HepG2 (cell line): ENCODE results near the gene CNMD. TPM values are rescaled to one million over a fixed set of nuclear protein-coding genes. Genes with fewer than 3 reads are reported as not detected.

Experiments
- DR1 ChIP-seq: sonication (generic); formaldehyde crosslinking; IDR thresholded peaks from 2 replicates; pipeline ENCODE4 v1.8.0; 2021; ENCODE audit warnings: mild to moderate bottlenecking, missing genetic modification reagents, inconsistent platforms
- ZNF777 ChIP-seq: sonication (generic); formaldehyde crosslinking; IDR thresholded peaks from 2 replicates; pipeline ENCODE4 v1.4.0; 2020; ENCODE audit warnings: missing genetic modification reagents
- polyA plus RNA-seq, 8 experiments: library from polyadenylated mRNA; depleted of rRNA in 3 of 8; stranded (reverse) in 7 of 8; unstranded in 1 of 8; fragments of >200 nt; fragmentation: Illumina TruSeq in 4 of 8; extraction: Trizol in 4 of 8; gene quantifications; 2 replicates each; pipeline versions ENCODE4 v1.2.1 to v1.2.3, GENCODE V29; 2011 to 2016; ENCODE audit warnings: low read depth in 4 of 8, missing spikeins in 1 of 8, mixed read lengths in 1 of 8; ENCODE audit not compliant: insufficient read depth in 1 of 8
- total RNA-seq, 5 experiments: library from RNA; depleted of rRNA; stranded (reverse); fragments of >200 nt; fragmentation: Illumina TruSeq; extraction: Trizol; gene quantifications; 2 replicates each; pipeline ENCODE4 v1.2.3, GENCODE V29; 2016; ENCODE audit warnings: low read depth in 1 of 5
- TF ChIP-seq, protein P1 (sequence below), 2 experiments: sonication (generic) in 1 of 2; formaldehyde crosslinking in 1 of 2; IDR thresholded peaks; 2 replicates each; pipeline versions ENCODE4 v1.4.0 to v1.6.1; 2018 to 2020; ENCODE audit warnings: missing genetic modification reagents in 2 of 2, borderline replicate concordance in 1 of 2, low read depth in 1 of 2, mild to moderate bottlenecking in 1 of 2, missing biosample characterization in 1 of 2
- TF ChIP-seq, protein P2 (sequence below): sonication (generic); formaldehyde crosslinking; IDR thresholded peaks from 2 replicates; pipeline ENCODE4 v1.5.0; 2020; ENCODE audit warnings: mild to moderate bottlenecking, missing genetic modification reagents, moderate library complexity
- TF ChIP-seq, protein P3 (sequence below): IDR thresholded peaks from 2 replicates; pipeline ENCODE4 v1.6.1; 2012; ENCODE audit warnings: low read length, improper control_type of control experiment

The CNMD gene
- total and polyA plus RNA-seq, 2 of the 13 experiments (the other 11 are each of a cell fraction or from before 2014, with no cell fraction given): not detected

DNA sequence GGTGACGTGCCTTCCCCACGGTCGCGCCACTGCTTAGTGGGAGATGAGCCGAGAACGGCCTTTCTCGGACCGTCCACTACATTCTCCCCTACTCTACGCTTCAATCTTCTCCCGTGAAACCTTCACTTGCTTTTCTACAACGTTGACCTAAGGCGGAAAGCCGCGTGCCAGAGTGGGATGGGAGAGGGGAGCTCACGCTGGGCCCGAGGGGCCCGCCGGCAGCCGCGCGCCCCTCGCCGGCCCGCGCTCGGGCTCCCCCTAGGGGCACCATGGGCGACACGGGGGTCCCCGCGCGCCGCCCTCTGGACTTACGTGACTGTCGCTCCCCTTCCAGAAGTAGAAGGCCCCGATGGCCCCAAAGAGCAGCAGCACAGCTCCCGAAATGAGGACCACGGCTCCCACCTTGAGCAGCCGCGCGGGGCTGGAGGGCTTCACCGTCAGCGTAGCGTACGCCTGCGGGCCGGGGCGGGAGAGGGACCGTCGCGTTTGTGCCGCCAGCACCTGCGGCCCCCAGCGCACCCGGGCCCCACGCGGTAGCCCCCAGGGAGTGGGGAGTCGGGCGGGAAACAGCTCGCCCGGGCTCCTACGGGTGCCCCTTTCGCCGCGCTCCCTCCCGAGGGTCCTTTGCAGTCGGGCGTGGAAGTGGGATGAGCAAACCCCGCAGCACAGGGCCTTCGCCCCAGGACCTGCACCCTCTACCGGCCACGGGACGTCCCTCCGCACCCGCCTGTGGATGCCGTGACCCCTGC is 727 bp downstream of the CNMD start (continued):
- TF ChIP-seq, protein P1, sequence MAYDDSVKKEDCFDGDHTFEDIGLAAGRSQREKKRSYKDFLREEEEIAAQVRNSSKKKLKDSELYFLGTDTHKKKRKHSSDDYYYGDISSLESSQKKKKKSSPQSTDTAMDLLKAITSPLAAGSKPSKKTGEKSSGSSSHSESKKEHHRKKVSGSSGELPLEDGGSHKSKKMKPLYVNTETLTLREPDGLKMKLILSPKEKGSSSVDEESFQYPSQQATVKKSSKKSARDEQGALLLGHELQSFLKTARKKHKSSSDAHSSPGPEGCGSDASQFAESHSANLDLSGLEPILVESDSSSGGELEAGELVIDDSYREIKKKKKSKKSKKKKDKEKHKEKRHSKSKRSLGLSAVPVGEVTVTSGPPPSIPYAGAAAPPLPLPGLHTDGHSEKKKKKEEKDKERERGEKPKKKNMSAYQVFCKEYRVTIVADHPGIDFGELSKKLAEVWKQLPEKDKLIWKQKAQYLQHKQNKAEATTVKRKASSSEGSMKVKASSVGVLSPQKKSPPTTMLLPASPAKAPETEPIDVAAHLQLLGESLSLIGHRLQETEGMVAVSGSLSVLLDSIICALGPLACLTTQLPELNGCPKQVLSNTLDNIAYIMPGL (CRISPR knock-in tag; IDR thresholded peaks at IDR 0.05; ENCODE audit: borderline replicate concordance in 1 of 2, low read depth in 1 of 2): peak in 1 of 2 experiments; percentile 30; a peak in 1 of 4 replicates
- TF ChIP-seq, protein P2, sequence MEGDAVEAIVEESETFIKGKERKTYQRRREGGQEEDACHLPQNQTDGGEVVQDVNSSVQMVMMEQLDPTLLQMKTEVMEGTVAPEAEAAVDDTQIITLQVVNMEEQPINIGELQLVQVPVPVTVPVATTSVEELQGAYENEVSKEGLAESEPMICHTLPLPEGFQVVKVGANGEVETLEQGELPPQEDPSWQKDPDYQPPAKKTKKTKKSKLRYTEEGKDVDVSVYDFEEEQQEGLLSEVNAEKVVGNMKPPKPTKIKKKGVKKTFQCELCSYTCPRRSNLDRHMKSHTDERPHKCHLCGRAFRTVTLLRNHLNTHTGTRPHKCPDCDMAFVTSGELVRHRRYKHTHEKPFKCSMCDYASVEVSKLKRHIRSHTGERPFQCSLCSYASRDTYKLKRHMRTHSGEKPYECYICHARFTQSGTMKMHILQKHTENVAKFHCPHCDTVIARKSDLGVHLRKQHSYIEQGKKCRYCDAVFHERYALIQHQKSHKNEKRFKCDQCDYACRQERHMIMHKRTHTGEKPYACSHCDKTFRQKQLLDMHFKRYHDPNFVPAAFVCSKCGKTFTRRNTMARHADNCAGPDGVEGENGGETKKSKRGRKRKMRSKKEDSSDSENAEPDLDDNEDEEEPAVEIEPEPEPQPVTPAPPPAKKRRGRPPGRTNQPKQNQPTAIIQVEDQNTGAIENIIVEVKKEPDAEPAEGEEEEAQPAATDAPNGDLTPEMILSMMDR (CRISPR knock-in tag): peak; percentile 56
- TF ChIP-seq ZNF777 (CRISPR knock-in tag) (peak; percentile 50), DR1 (CRISPR knock-in tag) (no peak)
- TF ChIP-seq, protein P3, sequence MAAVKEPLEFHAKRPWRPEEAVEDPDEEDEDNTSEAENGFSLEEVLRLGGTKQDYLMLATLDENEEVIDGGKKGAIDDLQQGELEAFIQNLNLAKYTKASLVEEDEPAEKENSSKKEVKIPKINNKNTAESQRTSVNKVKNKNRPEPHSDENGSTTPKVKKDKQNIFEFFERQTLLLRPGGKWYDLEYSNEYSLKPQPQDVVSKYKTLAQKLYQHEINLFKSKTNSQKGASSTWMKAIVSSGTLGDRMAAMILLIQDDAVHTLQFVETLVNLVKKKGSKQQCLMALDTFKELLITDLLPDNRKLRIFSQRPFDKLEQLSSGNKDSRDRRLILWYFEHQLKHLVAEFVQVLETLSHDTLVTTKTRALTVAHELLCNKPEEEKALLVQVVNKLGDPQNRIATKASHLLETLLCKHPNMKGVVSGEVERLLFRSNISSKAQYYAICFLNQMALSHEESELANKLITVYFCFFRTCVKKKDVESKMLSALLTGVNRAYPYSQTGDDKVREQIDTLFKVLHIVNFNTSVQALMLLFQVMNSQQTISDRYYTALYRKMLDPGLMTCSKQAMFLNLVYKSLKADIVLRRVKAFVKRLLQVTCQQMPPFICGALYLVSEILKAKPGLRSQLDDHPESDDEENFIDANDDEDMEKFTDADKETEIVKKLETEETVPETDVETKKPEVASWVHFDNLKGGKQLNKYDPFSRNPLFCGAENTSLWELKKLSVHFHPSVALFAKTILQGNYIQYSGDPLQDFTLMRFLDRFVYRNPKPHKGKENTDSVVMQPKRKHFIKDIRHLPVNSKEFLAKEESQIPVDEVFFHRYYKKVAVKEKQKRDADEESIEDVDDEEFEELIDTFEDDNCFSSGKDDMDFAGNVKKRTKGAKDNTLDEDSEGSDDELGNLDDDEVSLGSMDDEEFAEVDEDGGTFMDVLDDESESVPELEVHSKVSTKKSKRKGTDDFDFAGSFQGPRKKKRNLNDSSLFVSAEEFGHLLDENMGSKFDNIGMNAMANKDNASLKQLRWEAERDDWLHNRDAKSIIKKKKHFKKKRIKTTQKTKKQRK: no peak
